Measurements from ENCODE around the gene DNPEP. TPM values are rescaled to one million over a fixed set of nuclear protein-coding genes. Genes with fewer than 3 reads are reported as not detected.

DNPEP gene
- total RNA-seq, 1 experiment from 2014 or later = 69.2 TPM

DNA sequence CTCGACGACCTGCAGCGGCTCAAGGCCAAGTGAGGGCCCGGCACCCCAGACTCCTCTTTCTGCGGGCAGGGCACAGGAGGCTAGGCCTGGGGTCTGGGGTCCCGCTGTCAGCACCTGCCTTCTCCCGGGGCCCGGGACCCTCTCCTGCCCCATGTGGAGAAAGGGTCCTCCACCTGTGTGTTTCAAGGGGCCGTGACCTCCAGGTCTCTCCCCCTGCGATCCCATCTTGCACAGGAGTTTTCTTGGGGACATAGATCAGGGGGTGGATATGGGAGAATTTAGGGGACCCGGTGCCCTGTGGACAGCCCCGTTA lies 31.3 kb upstream of the DNPEP start:
- CTCF ChIA-PET = interaction anchor here (0.6 kb wide), 1 partner anchor 22 kb away, joined by 5 read pairs; no protein-coding TSS in a partner anchor
- H3K4me3 ChIP-seq (ENCODE audit: low read depth, low read length, poor library complexity, severe bottlenecking) = no peak overlapping the region
- POLR2A ChIA-PET (ENCODE audit: low non-redundant PET) = no interaction called here
- no peaks in the 10 kb centered on the region for H3K9me3 ChIP-seq (ENCODE audit: low read depth, low read length, poor library complexity, severe bottlenecking)
- no peak for TF ChIP-seq EZH2 (IDR thresholded peaks at IDR 0.05; ENCODE audit: borderline replicate concordance, low read depth, low read length, poor library complexity, severe bottlenecking)
- TF ChIP-seq, protein P1, sequence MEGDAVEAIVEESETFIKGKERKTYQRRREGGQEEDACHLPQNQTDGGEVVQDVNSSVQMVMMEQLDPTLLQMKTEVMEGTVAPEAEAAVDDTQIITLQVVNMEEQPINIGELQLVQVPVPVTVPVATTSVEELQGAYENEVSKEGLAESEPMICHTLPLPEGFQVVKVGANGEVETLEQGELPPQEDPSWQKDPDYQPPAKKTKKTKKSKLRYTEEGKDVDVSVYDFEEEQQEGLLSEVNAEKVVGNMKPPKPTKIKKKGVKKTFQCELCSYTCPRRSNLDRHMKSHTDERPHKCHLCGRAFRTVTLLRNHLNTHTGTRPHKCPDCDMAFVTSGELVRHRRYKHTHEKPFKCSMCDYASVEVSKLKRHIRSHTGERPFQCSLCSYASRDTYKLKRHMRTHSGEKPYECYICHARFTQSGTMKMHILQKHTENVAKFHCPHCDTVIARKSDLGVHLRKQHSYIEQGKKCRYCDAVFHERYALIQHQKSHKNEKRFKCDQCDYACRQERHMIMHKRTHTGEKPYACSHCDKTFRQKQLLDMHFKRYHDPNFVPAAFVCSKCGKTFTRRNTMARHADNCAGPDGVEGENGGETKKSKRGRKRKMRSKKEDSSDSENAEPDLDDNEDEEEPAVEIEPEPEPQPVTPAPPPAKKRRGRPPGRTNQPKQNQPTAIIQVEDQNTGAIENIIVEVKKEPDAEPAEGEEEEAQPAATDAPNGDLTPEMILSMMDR (conservative IDR thresholded peaks at IDR 0.05; ENCODE audit: low read depth, low read length) = no peak
- no peak overlapping the region for H3K27ac ChIP-seq (ENCODE audit: low read depth, low read length, poor library complexity, severe bottlenecking)
- no peak for DNase-seq (ENCODE audit: low spot score)
- intact Hi-C loops (cut with micrococcal nuclease; ENCODE audit: unreplicated experiment) = no loop called here
- no peaks in the 10 kb centered on the region for H3K36me3 ChIP-seq (ENCODE audit: insufficient read depth, low read length, poor library complexity, severe bottlenecking)
- H3K27me3 ChIP-seq (replicated peaks; ENCODE audit: insufficient read depth, low read depth, low read length, poor library complexity) = no peaks in the 10 kb centered on the region
- peaks cover 15% of the 10 kb centered on the region for H3K4me1 ChIP-seq (ENCODE audit: insufficient read depth, low read length, poor library complexity, severe bottlenecking)
- no TSS peak for BruUV-seq (replicated peaks)

DNA sequence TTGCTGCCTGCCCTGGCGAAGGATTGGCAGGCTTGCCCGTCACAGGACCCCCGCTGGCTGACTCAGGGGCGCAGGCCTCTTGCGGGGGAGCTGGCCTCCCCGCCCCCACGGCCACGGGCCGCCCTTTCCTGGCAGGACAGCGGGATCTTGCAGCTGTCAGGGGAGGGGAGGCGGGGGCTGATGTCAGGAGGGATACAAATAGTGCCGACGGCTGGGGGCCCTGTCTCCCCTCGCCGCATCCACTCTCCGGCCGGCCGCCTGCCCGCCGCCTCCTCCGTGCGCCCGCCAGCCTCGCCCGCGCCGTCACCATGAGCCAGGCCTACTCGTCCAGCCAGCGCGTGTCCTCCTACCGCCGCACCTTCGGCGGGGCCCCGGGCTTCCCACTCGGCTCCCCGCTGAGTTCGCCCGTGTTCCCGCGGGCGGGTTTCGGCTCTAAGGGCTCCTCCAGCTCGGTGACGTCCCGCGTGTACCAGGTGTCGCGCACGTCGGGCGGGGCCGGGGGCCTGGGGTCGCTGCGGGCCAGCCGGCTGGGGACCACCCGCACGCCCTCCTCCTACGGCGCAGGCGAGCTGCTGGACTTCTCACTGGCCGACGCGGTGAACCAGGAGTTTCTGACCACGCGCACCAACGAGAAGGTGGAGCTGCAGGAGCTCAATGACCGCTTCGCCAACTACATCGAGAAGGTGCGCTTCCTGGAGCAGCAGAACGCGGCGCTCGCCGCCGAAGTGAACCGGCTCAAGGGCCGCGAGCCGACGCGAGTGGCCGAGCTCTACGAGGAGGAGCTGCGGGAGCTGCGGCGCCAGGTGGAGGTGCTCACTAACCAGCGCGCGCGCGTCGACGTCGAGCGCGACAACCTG lies 30.7 kb upstream of the DNPEP start, which contains the start of gene DES:
Gene DES, plus strand, starts transcription at position 223 of the 857 bp plus-strand sequence. Its CDS starts 86 bp downstream, at position 309.
- ChIA-PET CTCF (interaction anchor here (0.6 kb wide), 1 partner anchor 142 kb away, joined by 6 read pairs; no protein-coding TSS in a partner anchor), POLR2A (ENCODE audit: low non-redundant PET) (no interaction called here)
- peaks cover 15% of the 10 kb centered on the region for H3K4me1 ChIP-seq (ENCODE audit: insufficient read depth, low read length, poor library complexity, severe bottlenecking)
- H3K27ac ChIP-seq (ENCODE audit: low read depth, low read length, poor library complexity, severe bottlenecking) = no peak within 1 kb of the TSS
- BruUV-seq (replicated peaks) = no TSS peak
- intact Hi-C loops (cut with micrococcal nuclease; ENCODE audit: unreplicated experiment) = no loop called here
- DNase-seq (ENCODE audit: low spot score) = no peak
- TF ChIP-seq, protein P1 (conservative IDR thresholded peaks at IDR 0.05; ENCODE audit: low read depth, low read length) = no peak
- no peak for TF ChIP-seq EZH2 (IDR thresholded peaks at IDR 0.05; ENCODE audit: borderline replicate concordance, low read depth, low read length, poor library complexity, severe bottlenecking)
- H3K9me3 ChIP-seq (ENCODE audit: low read depth, low read length, poor library complexity, severe bottlenecking) = no peaks in the 10 kb centered on the region
- no peaks in the 10 kb centered on the region for H3K36me3 ChIP-seq (ENCODE audit: insufficient read depth, low read length, poor library complexity, severe bottlenecking)
- H3K27me3 ChIP-seq (replicated peaks; ENCODE audit: insufficient read depth, low read depth, low read length, poor library complexity) = no peaks in the 10 kb centered on the region
- H3K4me3 ChIP-seq (ENCODE audit: low read depth, low read length, poor library complexity, severe bottlenecking) = no peak within 1 kb of the TSS

DNA sequence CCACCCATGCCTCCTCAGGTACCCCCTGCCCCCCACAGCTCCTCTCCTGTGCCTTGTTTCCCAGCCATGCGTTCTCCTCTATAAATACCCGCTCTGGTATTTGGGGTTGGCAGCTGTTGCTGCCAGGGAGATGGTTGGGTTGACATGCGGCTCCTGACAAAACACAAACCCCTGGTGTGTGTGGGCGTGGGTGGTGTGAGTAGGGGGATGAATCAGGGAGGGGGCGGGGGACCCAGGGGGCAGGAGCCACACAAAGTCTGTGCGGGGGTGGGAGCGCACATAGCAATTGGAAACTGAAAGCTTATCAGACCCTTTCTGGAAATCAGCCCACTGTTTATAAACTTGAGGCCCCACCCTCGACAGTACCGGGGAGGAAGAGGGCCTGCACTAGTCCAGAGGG lies 29.7 kb upstream of the DNPEP start:
- no peaks in the 10 kb centered on the region for H3K9me3 ChIP-seq (ENCODE audit: low read depth, low read length, poor library complexity, severe bottlenecking)
- H3K36me3 ChIP-seq (ENCODE audit: insufficient read depth, low read length, poor library complexity, severe bottlenecking) = no peaks in the 10 kb centered on the region
- no peak for DNase-seq (ENCODE audit: low spot score)
- no peak overlapping the region for H3K27ac ChIP-seq (ENCODE audit: low read depth, low read length, poor library complexity, severe bottlenecking)
- intact Hi-C loops (cut with micrococcal nuclease; ENCODE audit: unreplicated experiment) = no loop called here
- no peaks in the 10 kb centered on the region for H3K27me3 ChIP-seq (replicated peaks; ENCODE audit: insufficient read depth, low read depth, low read length, poor library complexity)
- ChIA-PET CTCF (no interaction called here), POLR2A (ENCODE audit: low non-redundant PET) (no interaction called here)
- peaks cover 15% of the 10 kb centered on the region for H3K4me1 ChIP-seq (ENCODE audit: insufficient read depth, low read length, poor library complexity, severe bottlenecking)
- TF ChIP-seq, protein P1 (conservative IDR thresholded peaks at IDR 0.05; ENCODE audit: low read depth, low read length) = no peak
- TF ChIP-seq EZH2 (IDR thresholded peaks at IDR 0.05; ENCODE audit: borderline replicate concordance, low read depth, low read length, poor library complexity, severe bottlenecking) = no peak
- H3K4me3 ChIP-seq (ENCODE audit: low read depth, low read length, poor library complexity, severe bottlenecking) = no peak overlapping the region
- BruUV-seq (replicated peaks) = no TSS peak

All from A673 (cell line).